WTC11 (cell line): ENCODE data around the gene UBALD1. TPM values are rescaled to one million over a fixed set of nuclear protein-coding genes. Genes with fewer than 3 reads are reported as not detected.
A peak's percentile ranks its signal among the peaks of the same experiment; 100 is the strongest.

Experiments used
- ATAC-seq: fragments of 200-7000 bp; cut with Tn5 transposase; 2 replicates; pipeline ENCODE4 v1.10.0; 2021; ENCODE audit warnings: mild to moderate bottlenecking, moderate library complexity
- CTCF ChIA-PET: fragments of 300-600 bp; sonication (Branson Sonifier 250); formaldehyde crosslinking; loops from one replicate; lab custom pipeline; 2021; ENCODE audit warnings: antibody characterized with exemption; lab: Charles Lee
- POLR2A ChIA-PET: fragments of 350-600 bp; sonication (Branson Sonifier 250); formaldehyde crosslinking; loops from one replicate; lab custom pipeline; 2021; ENCODE audit warnings: antibody characterized with exemption; lab: Charles Lee
- DNase-seq: peaks from one replicate; pipeline ENCODE4 v3.0.0; 2021; ENCODE audit warnings: low spot score
- H3K27ac Mint-ChIP-seq: 2 replicates; pipeline ENCODE4 v1.8.0; 2021; ENCODE audit warnings: mixed read lengths
- H3K27me3 Mint-ChIP-seq: 2 replicates; pipeline ENCODE4 v1.8.0; 2021; ENCODE audit warnings: low read depth, mild to moderate bottlenecking, moderate library complexity, mixed read lengths
- H3K36me3 Mint-ChIP-seq: 2 replicates; pipeline ENCODE4 v1.8.0; 2021; ENCODE audit warnings: mixed read lengths
- H3K4me1 Mint-ChIP-seq: 2 replicates; pipeline ENCODE4 v1.8.0; 2022; ENCODE audit warnings: mixed read lengths
- H3K4me3 Mint-ChIP-seq: 2 replicates; pipeline ENCODE4 v1.8.0; 2021; ENCODE audit warnings: mild to moderate bottlenecking, moderate library complexity, mixed read lengths
- H3K9me3 Mint-ChIP-seq: 2 replicates; pipeline ENCODE4 v1.8.0; 2021; ENCODE audit warnings: mixed read lengths
- CREM ChIP-seq: sonication (generic); formaldehyde crosslinking; IDR thresholded peaks from 2 replicates; pipeline ENCODE4 v1.8.1; 2022; ENCODE audit warnings: mild to moderate bottlenecking, missing genetic modification reagents, moderate library complexity
- ELF4 ChIP-seq: sonication (generic); formaldehyde crosslinking; IDR thresholded peaks from 2 replicates; pipeline ENCODE4 v1.8.1; 2022; ENCODE audit warnings: low read depth, mild to moderate bottlenecking, moderate library complexity, missing genetic modification reagents
- GTF2I ChIP-seq: fragments of 250-450 bp; sonication (Bioruptor Pico); conservative IDR thresholded peaks from 2 replicates; pipeline ENCODE4 v1.4.0; 2021; ENCODE audit warnings: mild to moderate bottlenecking
- JAZF1 ChIP-seq: fragments of 250-450 bp; sonication (Bioruptor Pico); IDR thresholded peaks from 2 replicates; pipeline ENCODE4 v1.9.0; 2021; ENCODE audit warnings: moderate library complexity, mild to moderate bottlenecking, inconsistent platforms
- KAT7 ChIP-seq: sonication (generic); formaldehyde crosslinking; IDR thresholded peaks from 2 replicates; pipeline ENCODE4 v1.8.1; 2023; ENCODE audit warnings: missing genetic modification reagents, mild to moderate bottlenecking, borderline replicate concordance
- NR3C1 ChIP-seq: sonication (generic); formaldehyde crosslinking; conservative IDR thresholded peaks from 2 replicates; pipeline ENCODE4 v1.8.1; 2023; ENCODE audit warnings: low read depth, mild to moderate bottlenecking, missing genetic modification reagents
- OVOL2 ChIP-seq: fragments of 250-450 bp; sonication (Bioruptor Pico); IDR thresholded peaks from 2 replicates; pipeline ENCODE4 v1.9.0; 2021; ENCODE audit warnings: mild to moderate bottlenecking, borderline replicate concordance
- PRRX2 ChIP-seq: fragments of 250-450 bp; sonication (Bioruptor Pico); IDR thresholded peaks from 2 replicates; pipeline ENCODE4 v1.8.0; 2021; ENCODE audit warnings: mild to moderate bottlenecking
- SMAD4 ChIP-seq: sonication (generic); formaldehyde crosslinking; IDR thresholded peaks from 2 replicates; pipeline ENCODE4 v1.8.0; 2022; ENCODE audit warnings: mild to moderate bottlenecking, missing genetic modification reagents
- TCF7 ChIP-seq: sonication (generic); formaldehyde crosslinking; IDR thresholded peaks from 2 replicates; pipeline ENCODE4 v1.8.0; 2022; ENCODE audit warnings: mild to moderate bottlenecking, low read depth, missing genetic modification reagents, moderate library complexity
- TP53 ChIP-seq: sonication (generic); formaldehyde crosslinking; IDR thresholded peaks from 2 replicates; pipeline ENCODE4 v1.8.1; 2023; ENCODE audit warnings: mild to moderate bottlenecking, missing genetic modification reagents
- ZNF138 ChIP-seq: sonication (generic); formaldehyde crosslinking; conservative IDR thresholded peaks from 2 replicates; pipeline ENCODE4 v1.8.1; 2022; ENCODE audit warnings: mild to moderate bottlenecking, moderate library complexity, missing genetic modification reagents
- total RNA-seq: library from RNA; stranded (reverse); gene quantifications from 3 replicates; pipeline ENCODE4 v1.2.3, GENCODE V29; 2021
- TF ChIP-seq, protein P1 (sequence below): sonication (generic); formaldehyde crosslinking; conservative IDR thresholded peaks from 2 replicates; pipeline ENCODE4 v1.8.1; 2022; ENCODE audit warnings: mild to moderate bottlenecking, missing genetic modification reagents
- TF ChIP-seq, protein P2 (sequence below): fragments of 200-600 bp; IDR thresholded peaks from 2 replicates; pipeline ENCODE4 v1.8.0; 2022; ENCODE audit warnings: antibody characterized with exemption
- TF ChIP-seq, protein P3 (sequence below): sonication (generic); formaldehyde crosslinking; IDR thresholded peaks from 2 replicates; pipeline ENCODE4 v1.8.0; 2022; ENCODE audit warnings: mild to moderate bottlenecking, missing genetic modification reagents
- TF ChIP-seq, protein P4 (sequence below): sonication (generic); formaldehyde crosslinking; IDR thresholded peaks from 2 replicates; pipeline ENCODE4 v1.8.1; 2023; ENCODE audit warnings: mild to moderate bottlenecking, missing genetic modification reagents, moderate library complexity
- TF ChIP-seq, protein P5 (sequence below): sonication (generic); formaldehyde crosslinking; IDR thresholded peaks from 2 replicates; pipeline ENCODE4 v1.8.0; 2022; ENCODE audit warnings: mild to moderate bottlenecking, missing genetic modification reagents
- TF ChIP-seq, protein P6 (sequence below): fragments of 250-450 bp; sonication (Bioruptor Pico); IDR thresholded peaks from 2 replicates; pipeline ENCODE4 v1.9.0; 2021; ENCODE audit warnings: mild to moderate bottlenecking
- TF ChIP-seq, protein P7 (sequence below): sonication (generic); formaldehyde crosslinking; IDR thresholded peaks from 2 replicates; pipeline ENCODE4 v1.8.1; 2022; ENCODE audit warnings: mild to moderate bottlenecking, missing genetic modification reagents, moderate library complexity, borderline replicate concordance
- TF ChIP-seq, protein P8 (sequence below): sonication (generic); formaldehyde crosslinking; IDR thresholded peaks from 2 replicates; pipeline ENCODE4 v1.8.0; 2022; ENCODE audit warnings: mild to moderate bottlenecking, missing genetic modification reagents
- TF ChIP-seq, protein P9 (sequence below): sonication (generic); formaldehyde crosslinking; IDR thresholded peaks from 2 replicates; pipeline ENCODE4 v1.8.1; 2022; ENCODE audit warnings: missing genetic modification reagents, borderline replicate concordance

UBALD1 gene
- total RNA-seq, 1 experiment from 2014 or later, result 56.8 TPM

DNA sequence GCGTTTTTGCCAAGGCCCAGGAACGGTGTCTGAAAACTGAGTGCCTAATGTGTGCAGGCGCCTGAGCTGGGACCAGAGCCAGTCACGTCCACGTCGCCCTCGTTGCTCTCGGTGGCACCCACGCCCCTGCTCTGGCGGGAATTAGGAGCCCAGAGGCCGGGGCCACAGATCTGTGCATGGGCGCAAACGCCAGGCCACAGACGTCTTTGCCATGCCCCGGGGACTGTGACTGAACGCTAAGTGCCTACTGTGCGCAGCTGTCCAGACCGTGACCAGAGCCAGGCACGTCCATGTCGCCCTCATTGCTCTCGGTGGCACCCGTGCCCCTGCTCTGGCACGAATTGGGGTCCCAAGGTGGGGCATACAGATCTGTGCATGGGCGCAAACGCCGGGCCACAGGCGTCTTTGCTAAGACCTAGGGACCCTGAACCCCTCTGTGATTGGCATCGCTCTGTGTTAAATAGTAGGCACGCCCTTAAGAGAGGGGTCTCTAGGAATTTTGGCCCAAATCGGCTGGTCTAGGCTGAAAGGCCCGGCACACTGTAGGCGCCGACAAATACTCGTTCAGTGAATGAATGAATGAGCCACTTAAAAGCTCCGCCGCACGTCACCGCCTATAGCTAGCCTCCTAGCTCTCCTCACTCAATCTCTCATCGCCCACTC, 827 bp upstream of the UBALD1 start (continued):
- TF ChIP-seq, protein P1, sequence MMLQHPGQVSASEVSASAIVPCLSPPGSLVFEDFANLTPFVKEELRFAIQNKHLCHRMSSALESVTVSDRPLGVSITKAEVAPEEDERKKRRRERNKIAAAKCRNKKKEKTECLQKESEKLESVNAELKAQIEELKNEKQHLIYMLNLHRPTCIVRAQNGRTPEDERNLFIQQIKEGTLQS (CRISPR knock-in tag), result no peak
- TF ChIP-seq JAZF1 (CRISPR knock-in tag) (no peak), NR3C1 (no peak), GTF2I (CRISPR knock-in tag) (no peak), OVOL2 (CRISPR knock-in tag) (no peak)
- TF ChIP-seq, protein P2, sequence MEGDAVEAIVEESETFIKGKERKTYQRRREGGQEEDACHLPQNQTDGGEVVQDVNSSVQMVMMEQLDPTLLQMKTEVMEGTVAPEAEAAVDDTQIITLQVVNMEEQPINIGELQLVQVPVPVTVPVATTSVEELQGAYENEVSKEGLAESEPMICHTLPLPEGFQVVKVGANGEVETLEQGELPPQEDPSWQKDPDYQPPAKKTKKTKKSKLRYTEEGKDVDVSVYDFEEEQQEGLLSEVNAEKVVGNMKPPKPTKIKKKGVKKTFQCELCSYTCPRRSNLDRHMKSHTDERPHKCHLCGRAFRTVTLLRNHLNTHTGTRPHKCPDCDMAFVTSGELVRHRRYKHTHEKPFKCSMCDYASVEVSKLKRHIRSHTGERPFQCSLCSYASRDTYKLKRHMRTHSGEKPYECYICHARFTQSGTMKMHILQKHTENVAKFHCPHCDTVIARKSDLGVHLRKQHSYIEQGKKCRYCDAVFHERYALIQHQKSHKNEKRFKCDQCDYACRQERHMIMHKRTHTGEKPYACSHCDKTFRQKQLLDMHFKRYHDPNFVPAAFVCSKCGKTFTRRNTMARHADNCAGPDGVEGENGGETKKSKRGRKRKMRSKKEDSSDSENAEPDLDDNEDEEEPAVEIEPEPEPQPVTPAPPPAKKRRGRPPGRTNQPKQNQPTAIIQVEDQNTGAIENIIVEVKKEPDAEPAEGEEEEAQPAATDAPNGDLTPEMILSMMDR, result no peak
- TF ChIP-seq, protein P3, sequence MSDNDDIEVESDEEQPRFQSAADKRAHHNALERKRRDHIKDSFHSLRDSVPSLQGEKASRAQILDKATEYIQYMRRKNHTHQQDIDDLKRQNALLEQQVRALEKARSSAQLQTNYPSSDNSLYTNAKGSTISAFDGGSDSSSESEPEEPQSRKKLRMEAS (CRISPR knock-in tag), result no peak
- TF ChIP-seq, protein P4, sequence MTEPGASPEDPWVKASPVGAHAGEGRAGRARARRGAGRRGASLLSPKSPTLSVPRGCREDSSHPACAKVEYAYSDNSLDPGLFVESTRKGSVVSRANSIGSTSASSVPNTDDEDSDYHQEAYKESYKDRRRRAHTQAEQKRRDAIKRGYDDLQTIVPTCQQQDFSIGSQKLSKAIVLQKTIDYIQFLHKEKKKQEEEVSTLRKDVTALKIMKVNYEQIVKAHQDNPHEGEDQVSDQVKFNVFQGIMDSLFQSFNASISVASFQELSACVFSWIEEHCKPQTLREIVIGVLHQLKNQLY (CRISPR knock-in tag), result no peak
- TF ChIP-seq, all 79 proteins: peak for 3

DNA sequence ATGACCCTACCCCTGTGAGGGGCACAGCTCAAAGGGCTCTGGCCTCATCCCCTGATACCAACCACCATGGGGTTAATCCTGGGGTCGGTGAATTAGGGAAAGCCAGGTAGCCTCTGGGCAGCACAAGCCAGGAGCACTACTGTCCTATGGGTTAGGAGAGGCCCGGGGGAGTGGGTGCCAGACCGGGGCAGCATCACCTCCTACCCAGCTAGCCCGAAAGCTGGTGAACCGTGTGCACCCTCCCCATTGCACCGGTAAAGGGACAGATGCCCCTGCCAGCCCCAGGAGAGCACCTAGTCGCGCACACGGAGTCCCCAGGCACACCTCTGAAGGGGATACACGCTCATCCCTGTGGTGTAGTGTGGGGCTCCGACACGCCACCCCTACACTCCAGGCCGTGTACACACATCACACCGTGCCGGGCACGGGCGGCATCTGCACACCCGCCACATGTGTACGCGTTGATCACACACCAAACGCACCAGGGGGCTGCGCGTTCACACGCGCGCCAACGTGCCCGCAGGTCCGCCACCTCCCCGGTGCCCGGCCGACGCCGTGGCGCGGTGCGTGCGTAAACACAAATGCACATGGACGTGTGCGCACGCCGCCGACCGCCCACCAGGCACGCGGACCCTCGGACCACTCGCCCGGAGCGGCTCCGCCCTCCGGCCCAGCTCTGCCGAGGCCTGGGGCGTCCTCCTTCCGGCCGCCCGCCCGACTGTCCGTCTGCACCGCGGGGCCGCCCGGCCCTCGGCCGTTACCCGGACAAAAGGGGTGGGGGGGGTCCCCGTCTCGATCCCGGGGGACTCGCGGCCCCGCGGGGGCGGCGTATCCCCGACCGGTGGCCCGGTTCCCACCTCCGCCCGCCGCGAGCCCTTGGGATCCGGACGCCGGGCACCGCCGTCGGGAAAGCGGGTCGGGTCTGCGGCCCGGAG, 785 bp downstream of the UBALD1 start:
- no peaks in the 10 kb centered on the region for H3K27me3 Mint-ChIP-seq
- peak; percentile 44 for DNase-seq
- CTCF ChIA-PET, result interaction anchor here (0.7 to 4.2 kb wide), 8 partner anchors 11 to 194 kb away, joined by 3 to 46 read pairs (median 6); partner anchors contain the start of gene MGRN1
- no peaks in the 10 kb centered on the region for H3K36me3 Mint-ChIP-seq
- peaks cover 37% of the 10 kb centered on the region for H3K4me1 Mint-ChIP-seq
- peak overlapping the region; percentile 76 for H3K4me3 Mint-ChIP-seq
- POLR2A ChIA-PET, result interaction anchor here (1.0 to 1.5 kb wide), 3 partner anchors 75 to 138 kb away, joined by 3 to 4 read pairs (median 3); partner anchors contain the start of genes CDIP1 and HMOX2
- H3K9me3 Mint-ChIP-seq, result no peaks in the 10 kb centered on the region
- H3K27ac Mint-ChIP-seq, result 0 out of 2 replicates have a peak overlapping the region, but pooled peaks have one; percentile 89
- no peak for ATAC-seq
- no peak for TF ChIP-seq SMAD4 (CRISPR knock-in tag)
- TF ChIP-seq, protein P3 (CRISPR knock-in tag), result peak; percentile 17; the same call in 1 of the 2 replicates
- TF ChIP-seq, protein P5, sequence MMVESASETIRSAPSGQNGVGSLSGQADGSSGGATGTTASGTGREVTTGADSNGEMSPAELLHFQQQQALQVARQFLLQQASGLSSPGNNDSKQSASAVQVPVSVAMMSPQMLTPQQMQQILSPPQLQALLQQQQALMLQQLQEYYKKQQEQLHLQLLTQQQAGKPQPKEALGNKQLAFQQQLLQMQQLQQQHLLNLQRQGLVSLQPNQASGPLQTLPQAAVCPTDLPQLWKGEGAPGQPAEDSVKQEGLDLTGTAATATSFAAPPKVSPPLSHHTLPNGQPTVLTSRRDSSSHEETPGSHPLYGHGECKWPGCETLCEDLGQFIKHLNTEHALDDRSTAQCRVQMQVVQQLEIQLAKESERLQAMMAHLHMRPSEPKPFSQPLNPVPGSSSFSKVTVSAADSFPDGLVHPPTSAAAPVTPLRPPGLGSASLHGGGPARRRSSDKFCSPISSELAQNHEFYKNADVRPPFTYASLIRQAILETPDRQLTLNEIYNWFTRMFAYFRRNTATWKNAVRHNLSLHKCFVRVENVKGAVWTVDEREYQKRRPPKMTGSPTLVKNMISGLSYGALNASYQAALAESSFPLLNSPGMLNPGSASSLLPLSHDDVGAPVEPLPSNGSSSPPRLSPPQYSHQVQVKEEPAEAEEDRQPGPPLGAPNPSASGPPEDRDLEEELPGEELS, result peak; percentile 33; the same call in 1 of the 2 replicates
- TF ChIP-seq, protein P6, sequence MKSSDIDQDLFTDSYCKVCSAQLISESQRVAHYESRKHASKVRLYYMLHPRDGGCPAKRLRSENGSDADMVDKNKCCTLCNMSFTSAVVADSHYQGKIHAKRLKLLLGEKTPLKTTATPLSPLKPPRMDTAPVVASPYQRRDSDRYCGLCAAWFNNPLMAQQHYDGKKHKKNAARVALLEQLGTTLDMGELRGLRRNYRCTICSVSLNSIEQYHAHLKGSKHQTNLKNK (CRISPR knock-in tag), result no peak
- TF ChIP-seq KAT7 (CRISPR knock-in tag), result no peak
- TF ChIP-seq, protein P7, sequence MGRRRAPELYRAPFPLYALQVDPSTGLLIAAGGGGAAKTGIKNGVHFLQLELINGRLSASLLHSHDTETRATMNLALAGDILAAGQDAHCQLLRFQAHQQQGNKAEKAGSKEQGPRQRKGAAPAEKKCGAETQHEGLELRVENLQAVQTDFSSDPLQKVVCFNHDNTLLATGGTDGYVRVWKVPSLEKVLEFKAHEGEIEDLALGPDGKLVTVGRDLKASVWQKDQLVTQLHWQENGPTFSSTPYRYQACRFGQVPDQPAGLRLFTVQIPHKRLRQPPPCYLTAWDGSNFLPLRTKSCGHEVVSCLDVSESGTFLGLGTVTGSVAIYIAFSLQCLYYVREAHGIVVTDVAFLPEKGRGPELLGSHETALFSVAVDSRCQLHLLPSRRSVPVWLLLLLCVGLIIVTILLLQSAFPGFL (CRISPR knock-in tag), result 0 out of 2 replicates have a peak, but pooled peaks have one; percentile 40
- TF ChIP-seq PRRX2, result 0 out of 2 replicates have a peak, but pooled peaks have one; percentile 33
- TF ChIP-seq TP53, result peak; percentile 18; the same call in 1 of the 2 replicates
- TF ChIP-seq CREM (CRISPR knock-in tag), result no peak
- TF ChIP-seq TCF7 (CRISPR knock-in tag), result no peak; the same call in 1 of the 2 replicates
- TF ChIP-seq, protein P8, sequence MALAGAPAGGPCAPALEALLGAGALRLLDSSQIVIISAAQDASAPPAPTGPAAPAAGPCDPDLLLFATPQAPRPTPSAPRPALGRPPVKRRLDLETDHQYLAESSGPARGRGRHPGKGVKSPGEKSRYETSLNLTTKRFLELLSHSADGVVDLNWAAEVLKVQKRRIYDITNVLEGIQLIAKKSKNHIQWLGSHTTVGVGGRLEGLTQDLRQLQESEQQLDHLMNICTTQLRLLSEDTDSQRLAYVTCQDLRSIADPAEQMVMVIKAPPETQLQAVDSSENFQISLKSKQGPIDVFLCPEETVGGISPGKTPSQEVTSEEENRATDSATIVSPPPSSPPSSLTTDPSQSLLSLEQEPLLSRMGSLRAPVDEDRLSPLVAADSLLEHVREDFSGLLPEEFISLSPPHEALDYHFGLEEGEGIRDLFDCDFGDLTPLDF (CRISPR knock-in tag), result no peak
- no peak for TF ChIP-seq ELF4
- TF ChIP-seq, protein P9, sequence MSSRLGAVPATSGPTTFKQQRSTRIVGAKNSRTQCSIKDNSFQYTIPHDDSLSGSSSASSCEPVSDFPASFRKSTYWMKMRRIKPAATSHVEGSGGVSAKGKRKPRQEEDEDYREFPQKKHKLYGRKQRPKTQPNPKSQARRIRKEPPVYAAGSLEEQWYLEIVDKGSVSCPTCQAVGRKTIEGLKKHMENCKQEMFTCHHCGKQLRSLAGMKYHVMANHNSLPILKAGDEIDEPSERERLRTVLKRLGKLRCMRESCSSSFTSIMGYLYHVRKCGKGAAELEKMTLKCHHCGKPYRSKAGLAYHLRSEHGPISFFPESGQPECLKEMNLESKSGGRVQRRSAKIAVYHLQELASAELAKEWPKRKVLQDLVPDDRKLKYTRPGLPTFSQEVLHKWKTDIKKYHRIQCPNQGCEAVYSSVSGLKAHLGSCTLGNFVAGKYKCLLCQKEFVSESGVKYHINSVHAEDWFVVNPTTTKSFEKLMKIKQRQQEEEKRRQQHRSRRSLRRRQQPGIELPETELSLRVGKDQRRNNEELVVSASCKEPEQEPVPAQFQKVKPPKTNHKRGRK (CRISPR knock-in tag), result no peak
- TF ChIP-seq ZNF138 (CRISPR knock-in tag), result no peak
